Stimulated activated CD4-positive, alpha-beta T cell treated with anti-CD3 and anti-CD28 coated beads, TNF-alpha, amount 100 ng/mL, for 1 hour (primary cell): ENCODE results near the gene SDSL.
A peak's percentile ranks its signal among the peaks of the same experiment; 100 is the strongest.

ENCODE experiments used
- DNase-seq, 3 donors: peaks; one replicate each; pipeline ENCODE4 v3.0.0-alpha.2; 2020; ENCODE audit warnings: low read depth in 3 of 3, low spot score in 1 of 3

The SDSL gene

DNA sequence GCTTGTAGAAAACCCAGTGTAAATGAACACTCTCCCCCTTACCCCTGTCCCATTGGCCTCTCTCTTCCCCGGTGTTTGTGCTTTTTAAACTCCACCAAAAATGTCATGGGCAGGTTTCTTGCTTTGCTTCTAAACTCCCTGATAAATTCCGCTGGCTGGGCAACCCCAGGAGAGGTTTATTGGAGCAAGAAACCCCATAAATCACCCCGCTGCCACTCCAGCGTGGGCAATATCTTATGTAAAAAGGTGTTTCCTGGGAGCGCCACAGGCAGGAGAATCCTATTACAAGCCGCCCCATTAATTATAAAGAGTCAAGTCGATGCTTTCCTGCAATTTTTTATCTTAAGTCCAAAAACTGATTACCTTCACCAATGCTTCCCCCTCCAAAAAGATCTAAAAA, 26.7 kb downstream of the SDSL start:
- no peak for DNase-seq

DNA sequence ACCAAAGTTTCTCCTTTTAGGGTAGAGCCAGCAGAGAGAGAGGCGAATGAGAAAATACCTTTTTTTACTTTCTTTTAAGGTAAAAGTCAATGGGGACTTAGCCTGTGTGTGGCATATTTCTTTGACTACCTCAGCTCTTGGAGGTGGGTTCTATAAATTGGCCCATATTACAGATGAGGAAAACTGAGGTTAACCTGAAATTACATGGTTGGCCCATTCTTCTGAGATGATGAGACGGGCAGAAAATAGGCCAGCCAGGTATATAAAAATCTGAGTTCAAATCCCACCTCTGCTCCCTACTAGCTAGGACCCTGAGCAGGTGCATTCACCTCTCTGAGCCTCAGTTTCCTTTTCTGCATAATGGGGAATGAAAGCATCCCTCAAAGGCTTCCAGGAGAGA, 27.1 kb downstream of the SDSL start:
- DNase-seq: no peak

DNA sequence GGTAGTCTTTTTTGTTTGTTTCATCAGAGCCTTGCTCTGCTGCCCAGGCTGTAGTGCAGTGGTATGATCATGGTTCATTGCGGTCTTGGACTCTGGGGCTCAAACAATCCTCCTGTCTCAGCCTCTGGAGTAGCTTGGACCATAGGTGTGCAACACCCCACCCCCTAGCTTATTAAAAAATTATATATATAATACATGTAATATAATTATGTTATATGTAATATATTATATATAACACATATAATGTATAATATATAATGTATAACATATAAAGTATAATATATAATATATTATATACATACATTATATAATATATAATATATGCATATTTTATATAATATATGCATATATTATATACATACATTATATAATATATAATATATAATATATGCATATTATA, 27.7 kb downstream of the SDSL start:
- no peak for DNase-seq

DNA sequence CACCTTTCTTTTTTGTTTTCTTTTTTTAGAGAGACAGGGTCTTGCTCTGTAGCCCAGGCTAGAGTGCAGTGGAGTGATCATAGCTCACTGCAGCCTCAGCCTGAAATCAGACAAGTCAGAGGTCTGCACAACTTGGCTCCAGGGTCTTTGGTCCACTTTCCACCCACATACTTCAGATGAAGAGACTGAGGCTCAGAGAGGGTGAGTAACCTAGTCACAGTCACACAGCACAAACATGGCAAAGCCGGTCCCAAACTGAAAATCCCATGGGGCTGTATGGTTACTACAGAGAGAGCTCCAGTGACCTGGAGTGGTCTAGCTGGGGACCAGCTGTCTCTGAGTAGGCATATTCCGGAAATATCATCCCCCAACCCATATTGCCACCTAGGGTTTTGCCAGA, 30.3 kb downstream of the SDSL start:
- no peak for DNase-seq

DNA sequence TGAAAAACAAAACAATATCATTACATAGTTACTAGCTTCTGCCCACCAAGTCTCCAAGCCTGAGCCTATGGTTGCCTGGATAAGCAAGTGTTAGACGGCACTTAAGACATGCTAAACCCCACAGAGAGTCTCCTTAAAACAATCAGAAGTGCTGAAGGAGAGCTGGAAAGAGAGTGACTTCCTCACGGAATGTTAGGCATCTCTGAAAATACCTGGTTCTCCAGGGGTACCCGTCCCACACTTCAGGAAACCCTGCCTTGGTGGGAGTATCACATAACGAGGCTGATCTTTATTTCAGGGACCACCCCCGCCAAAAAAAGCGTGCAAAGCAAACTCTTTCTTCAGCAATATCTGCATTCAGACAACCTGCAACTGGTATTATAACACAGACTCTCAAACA, 31.1 kb downstream of the SDSL start:
- no peak for DNase-seq

DNA sequence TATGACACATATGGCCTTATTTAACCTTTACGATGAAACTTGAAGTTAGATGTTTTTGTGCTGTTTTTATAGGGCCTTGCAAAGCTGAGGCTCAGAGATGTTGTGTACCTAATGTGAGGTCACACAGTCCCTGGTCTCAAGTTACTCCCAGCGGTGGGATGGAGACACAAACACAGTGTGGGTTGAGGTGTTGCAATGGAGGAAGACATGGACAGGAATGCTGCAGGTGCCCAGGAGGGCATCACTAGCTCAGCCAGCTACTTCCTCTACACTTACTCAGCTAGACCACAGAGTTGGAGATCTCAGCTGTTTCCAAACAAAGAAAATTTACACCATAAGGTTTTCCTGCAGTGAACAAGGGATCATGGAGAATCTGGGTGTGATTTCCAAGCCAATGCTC, 34.0 kb downstream of the SDSL start:
- no peak for DNase-seq

DNA sequence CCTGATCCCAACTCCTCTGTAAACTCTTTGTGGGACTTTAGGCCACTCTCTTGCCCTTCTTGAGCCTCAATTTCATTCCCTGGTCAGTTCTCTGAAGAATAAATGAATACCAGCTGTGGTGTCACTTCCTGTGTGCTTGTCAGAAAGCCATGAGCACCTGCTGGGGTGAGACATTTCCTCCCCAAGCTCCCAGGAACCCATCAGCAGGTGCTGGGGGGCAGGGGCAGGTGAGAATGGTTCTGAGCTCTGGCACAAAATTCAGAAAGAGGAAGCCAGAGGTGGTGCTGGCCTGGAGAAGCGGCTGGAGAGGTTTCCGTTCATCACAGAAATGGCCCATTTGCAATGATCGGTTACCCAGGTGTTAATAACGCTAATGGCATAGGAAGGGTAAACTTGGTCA, 34.6 kb downstream of the SDSL start:
- no peak for DNase-seq

DNA sequence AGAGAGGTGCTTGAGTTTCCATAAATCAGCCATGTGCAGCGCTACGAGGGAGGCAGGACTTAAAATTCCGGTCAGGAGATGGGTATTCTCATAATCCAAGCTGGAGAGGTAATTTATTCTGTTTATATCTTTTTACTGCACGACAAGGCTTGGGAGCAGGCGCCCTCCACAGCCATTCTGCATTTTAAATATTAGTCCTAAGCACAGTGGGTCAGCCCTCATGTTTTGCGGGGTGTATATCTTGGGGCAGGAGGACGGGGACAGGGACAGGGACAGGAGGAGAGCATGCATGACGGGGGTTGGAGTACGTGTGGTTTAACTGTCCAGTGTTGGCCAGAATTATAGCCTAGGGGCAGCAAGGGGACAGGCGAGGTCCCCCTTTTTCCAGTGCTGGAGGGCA, 35.0 kb downstream of the SDSL start:
- DNase-seq: no peak

DNA sequence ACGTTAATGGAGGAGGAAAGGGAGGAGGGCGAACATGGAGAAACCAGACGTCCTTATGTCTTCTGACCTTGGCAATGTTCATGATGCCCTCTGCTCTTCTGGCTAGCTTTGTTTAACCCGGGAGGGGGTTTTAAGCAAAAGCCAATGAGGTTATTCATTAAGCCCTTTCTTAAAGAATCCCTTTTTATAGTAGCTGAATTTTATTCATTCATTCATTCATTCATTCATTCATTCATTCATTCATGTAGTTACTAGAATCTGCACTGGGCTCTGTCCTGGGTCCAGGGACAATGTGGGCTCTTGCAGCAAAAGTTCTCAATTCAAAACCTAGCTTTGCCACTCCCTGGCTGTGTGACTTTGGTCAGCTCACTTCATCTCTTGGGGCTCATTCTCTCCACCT, 35.5 kb downstream of the SDSL start:
- no peak for DNase-seq

DNA sequence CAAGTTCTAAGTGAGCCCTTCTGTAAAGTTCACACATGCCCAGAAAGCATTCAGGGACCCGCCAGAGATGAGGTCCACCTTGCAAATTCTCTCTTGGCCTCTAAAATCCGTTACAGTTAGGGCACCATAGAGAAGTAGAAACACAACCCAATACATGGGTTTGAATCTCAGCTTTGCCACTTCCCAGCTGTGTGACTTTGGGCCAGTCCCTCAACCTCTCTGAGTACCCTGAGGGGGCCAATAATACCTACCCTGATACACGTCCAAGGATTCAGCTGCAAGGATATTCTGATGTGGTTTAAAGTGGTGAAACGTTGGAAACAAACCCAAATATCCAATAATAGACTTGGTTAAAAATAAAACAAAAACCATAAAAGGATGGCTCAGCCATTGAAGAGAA, 37.8 kb downstream of the SDSL start:
- DNase-seq: no peak

DNA sequence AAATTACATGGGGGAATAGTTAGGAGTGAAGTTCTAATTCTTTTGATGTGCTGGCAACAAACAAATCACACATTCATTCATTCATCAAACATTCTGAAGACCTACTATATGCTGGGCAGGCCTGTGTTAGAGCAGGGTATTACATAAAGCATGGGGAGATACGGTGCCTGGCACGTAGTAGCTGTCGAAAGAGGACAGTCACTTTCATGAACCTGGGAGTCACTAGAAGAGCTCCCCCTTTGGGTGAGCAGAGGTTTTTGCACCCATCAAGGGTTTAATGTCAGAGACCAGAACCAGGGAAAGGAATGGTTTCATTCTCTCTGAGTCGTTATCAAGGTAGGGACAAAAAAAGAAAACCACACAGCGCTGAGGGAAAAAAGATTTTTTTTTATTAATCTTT, 39.5 kb downstream of the SDSL start:
- no peak for DNase-seq

DNA sequence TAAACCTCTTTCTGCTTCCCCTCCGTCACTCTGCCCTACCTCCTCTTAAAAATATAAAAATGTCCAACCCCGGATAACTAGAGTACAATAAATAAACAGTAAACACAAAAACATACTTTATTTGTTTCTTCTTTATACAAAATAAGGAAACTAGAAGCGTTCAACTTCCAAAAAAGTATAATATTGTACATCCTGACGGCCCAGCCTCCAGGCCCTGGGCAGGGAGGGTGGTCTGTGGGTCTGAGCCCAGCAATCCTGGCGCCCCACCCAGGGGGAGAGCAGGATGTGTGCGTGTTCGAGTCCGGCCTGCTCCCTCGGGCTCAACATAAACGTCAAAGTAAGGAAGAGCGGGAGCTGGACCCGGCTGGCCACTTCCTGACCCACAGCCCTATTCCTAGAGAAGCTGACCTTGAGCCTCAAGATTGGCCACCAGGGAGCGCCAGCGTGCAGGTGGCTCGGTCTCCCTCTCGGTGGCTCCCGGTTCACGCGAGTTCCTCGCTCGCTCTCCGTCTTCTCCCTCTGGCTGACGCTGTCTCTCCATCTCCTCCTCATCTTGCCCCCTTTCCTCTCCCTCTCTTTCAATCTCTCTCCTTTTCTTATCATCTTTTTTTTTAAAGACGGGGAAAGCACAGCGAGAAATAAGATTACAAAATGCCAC, 40.1 kb downstream of the SDSL start:
- peak; percentile 7 to 62 (median 32) for DNase-seq

DNA sequence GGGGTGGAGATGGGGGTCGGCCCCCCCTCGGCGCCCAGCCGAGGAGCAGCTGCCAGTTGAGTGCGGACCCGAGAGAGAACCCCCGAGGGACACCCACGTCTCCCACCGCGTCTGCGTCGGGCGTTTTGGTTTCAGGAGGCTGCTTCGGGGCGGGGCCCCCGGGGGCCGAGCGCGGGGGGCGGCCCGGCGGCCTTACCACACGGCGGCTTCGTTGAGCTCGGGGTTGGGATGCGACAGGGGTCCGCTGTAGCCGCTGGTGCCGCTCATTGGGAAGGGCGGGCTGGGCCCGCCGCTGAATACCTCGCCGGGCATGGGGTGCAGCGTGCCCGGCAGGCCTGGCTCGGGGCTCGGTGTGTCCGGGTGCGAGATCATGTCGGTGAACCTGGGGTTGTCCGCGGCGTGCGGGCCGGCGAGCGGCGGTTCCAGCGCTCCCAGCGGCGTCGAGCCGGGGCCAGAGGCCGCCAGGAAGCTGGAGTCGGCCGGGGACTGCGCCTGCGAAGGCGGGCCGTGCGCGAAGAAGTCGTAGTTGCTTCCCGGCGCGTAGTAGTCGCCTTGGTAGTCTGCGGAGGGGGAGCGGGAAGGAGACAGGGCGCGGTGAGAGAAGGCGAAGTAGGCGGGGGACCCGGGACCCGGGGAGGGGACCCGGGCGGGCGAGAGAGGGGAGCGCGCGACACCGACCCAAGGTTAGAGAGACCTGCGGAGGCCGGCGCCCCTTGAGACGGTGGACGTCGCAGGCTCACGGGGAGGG, 41.0 kb downstream of the SDSL start:
- DNase-seq: no peak

DNA sequence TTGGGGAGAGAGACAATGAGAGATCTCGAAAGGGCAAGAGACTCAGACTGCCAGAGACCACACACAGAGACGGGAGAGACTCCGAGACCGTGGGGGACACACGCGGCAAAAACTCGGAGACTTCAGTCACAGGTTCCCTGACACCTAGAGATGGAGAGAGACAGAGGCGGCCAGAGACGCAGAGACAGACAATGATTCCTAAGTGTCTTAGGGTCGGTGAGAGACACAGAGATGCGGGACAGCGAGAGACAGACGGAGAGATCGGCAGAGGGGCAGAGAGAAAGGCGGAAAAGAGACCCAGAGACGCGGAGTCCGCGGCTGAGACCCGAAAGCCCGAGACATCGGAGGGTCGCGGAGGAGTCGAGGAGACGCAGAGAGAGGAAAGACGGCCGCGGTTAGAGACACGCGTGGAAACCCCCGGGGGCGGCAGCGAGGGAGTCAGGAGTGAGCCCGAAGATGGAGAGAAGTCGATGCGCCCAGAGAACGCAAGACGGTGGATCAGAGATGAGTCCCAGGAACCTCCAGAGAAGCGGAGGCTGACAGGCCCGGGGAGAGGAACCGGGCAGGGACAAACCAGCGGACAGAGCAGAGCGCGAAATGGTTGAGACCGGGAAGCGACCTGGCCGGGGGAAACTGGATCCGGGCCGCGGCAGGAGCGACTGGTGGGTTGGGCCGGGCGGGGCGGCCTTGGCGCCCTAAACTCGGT, 41.7 kb downstream of the SDSL start:
- no peak for DNase-seq

DNA sequence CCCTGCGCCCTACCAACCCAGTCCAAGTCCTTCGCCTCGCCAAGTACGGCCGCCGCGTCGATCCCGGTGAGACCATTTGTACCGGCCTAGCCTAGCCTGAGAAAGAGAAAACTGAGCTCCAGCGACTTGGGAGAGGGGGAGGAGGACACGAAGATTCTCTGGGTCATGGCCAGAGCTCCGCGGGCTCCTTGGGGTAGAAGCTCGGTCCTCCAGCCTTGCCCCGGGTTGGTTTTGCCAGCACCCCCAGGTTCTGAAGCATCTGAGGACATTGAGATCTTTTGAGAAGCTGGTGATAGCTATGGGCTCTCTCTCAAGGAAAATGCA, 42.2 kb downstream of the SDSL start:
- DNase-seq: no peak

DNA sequence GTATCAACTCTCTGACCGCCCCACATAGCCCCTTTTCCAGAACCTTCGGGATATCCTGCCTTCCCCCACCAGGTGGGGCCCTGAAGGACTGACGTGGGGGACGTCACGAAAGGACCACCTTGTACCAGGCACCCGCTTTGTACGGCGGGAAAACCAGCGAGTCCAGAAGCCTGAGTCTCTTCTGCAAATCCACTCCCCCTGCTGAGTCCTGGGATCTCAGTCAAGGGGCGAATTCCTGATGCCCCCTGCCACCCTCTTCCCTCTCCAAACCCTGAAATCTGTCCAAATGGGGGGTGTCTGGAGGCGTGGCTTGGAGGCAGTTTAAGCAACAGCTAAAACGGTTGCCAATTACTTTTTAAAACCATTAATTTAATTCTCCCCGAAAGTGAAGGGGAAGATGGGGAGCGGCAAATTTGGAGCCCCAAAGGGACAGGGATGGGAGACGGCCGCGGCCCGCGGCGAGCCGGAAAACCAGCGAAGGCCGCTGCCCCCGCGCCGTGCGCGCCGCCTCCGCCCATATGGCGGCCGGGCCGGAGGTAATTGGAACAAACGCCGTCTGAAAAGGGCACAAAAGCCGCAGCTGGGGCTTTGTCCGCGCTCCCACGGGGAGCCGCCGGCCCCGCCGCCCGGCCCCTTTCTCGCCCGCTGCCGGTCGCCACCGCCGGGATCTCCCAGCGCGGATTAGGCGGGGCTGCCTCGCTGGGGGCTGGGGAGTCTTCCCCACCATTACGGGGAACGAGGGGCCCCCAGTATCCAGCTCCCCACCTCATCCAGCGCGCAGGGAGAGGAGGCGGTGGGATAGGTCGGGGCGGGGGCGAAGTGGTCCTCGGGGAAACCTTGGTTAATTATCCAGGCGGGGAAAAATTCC, 42.9 kb downstream of the SDSL start:
- no peak for DNase-seq

DNA sequence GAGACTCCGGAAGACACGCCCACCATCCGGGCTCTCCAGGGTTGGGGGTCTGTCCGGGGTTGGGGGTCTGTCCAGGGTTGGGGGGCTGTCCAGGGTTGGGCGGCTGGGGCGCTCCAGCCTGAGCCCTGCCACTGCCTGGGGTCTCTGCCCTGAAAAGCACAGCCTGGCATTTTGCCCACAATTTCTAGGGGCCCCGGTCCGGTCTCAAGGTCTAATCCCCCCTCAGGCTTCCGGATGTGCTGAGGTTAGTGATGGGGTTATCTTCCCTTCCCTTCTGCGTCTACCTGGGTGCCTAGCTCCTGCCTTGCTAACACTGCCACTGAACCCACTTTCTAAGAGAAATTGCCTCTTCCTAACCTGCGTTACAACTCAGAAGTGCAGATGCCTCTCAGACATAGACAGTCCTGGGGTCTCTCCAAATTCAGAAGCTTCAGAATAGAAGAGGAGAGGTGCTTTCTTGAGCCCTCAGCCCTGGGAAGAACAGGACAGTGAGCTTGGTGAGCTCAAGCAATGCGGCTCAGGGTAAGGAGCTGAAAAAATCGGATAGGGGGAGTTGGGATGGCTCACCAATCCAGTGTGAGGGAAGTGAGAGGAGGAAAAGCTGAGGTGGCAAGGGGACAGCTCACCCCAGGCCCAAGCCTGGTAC, 43.8 kb downstream of the SDSL start:
- no peak for DNase-seq

DNA sequence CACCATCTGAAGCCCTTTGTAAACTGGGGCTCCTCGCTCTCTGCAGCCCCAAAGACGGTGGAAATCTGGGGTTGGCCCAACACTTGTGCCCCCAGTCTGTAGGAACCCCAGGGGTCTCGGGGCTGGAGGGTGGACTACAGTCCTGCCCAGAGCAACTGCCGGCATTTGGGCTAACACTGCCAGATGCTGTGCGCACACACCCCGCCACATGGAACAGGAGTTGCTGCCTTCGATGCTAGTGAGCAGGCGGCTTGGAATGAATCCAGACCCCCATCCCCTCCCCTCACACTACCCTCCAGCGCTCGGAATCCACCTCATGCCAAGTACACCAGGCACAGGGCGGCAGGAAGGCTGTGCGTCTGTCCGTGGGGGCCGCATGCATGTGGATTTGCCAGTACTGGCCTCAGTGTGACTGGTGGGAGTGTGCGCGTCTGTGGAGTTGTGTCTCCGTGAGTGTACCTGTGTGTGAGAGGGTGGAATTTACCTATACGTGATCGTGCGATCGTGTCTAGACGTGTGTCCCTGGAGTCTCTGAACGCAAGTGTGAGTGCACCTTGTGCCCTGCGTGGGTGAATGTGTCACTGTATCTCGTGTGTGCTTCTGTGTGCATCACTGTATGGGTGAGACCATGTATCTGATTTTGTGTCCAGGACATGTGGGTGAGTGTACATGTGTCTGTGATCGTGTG, 44.4 kb downstream of the SDSL start:
- no peak for DNase-seq

DNA sequence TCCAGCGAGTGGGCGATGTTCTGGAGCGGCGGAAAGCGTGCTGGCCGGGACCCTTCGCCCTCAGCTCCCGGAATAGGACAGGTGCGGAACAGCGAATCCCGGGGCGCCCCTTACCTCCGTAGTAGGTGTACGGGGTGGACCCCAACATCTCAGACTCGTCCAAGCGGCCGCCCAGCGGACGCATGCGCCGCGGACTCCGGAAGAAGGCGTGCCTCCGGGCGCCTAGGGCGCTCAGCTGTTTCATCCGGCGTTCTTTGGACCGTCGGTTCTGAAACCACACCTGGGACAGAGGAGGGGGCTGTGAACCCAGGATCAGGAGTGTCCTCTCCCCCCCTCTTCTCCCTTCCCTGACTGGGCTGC, 44.9 kb downstream of the SDSL start:
- no peak for DNase-seq

DNA sequence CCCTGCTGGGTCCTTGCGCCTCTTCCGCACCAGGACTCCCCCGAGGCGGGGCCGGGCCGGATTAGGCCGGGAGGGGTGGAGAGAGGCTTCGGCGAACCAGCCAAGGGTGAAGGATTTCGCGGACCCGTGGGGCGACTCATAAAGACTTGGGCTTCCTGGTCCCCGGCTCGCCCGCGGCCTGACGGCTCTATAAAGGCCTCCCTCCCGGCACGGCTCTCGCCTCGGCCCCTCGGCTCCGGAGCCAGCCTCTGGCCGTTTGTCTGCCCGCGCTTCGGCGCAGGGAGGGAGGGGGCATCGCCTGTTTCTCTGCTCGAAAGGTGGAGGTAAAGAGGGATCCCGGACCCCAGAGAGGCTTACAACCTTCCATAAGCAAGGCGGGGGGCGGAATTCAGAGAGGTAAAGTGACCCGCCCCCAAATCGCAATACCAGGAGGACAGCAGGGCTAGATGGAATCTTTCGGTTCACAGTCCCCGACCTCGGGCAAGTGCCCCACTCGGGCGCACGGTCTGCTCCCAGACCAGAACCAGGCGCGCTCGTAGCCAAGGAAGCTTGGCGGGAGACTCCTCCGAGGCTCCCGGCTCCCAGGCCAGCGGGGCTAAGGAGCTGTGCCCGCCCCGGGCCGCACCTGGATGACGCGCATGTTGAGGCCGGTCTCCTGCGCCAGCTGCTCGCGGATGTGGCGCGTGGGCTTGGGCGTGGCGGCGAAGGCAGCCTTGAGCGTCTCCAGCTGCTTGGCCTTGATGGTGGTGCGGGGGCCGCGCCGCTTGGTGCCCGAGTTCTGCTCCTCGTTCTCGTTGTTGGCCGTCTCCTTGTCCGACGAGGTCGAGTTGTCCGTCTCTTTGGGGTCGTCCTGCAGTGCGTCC, 45.6 kb downstream of the SDSL start:
- DNase-seq: no peak
